IMR-90 (cell line): ENCODE measurements around the gene ITGAE. TPM values are rescaled to one million over a fixed set of nuclear protein-coding genes. Genes with fewer than 3 reads are reported as not detected.

ENCODE experiments used
- ATAC-seq: fragments of 200-7000 bp; cut with Tn5 transposase; 2 replicates; pipeline ENCODE4 v1.9.1; 2020; ENCODE audit warnings: low read depth, mild to moderate bottlenecking, moderate library complexity
- BruUV-seq: library from RNA; stranded (reverse); fragments of 400-500 nt; replicated peaks from 2 replicates; lab custom pipeline; 2021; lab: Mats Ljungman, UMichigan
- CTCF ChIA-PET: fragments of 300-600 bp; formaldehyde crosslinking; extraction: SDS; loops from one replicate; lab custom pipeline; 2021; ENCODE audit warnings: antibody characterized with exemption; lab: Yijun Ruan, JAX
- POLR2A ChIA-PET: fragments of 300-600 bp; sonication (Branson Sonifier 250); formaldehyde crosslinking; loops from one replicate; lab custom pipeline; 2022; ENCODE audit warnings: antibody characterized with exemption; ENCODE audit not compliant: unreplicated experiment; lab: Charles Lee
- DNase-seq: peaks from one replicate; pipeline ENCODE4 v3.0.0; 2013
- H2AFZ ChIP-seq: replicated peaks from 2 replicates; pipeline ENCODE3; 2013; ENCODE audit warnings: low read length, mild to moderate bottlenecking; ENCODE audit not compliant: poor library complexity
- H2AK5ac ChIP-seq: 2 replicates; pipeline ENCODE4 v1.6.1; 2013; ENCODE audit warnings: low read depth, low read length, inconsistent platforms
- H2AK9ac ChIP-seq: replicated peaks from 2 replicates; pipeline ENCODE3; 2013; ENCODE audit warnings: mild to moderate bottlenecking, low read depth, low read length, moderate library complexity; ENCODE audit not compliant: poor library complexity
- H2BK120ac ChIP-seq: 2 replicates; pipeline ENCODE4 v1.6.1; 2013; ENCODE audit warnings: low read depth, low read length, inconsistent platforms
- H2BK15ac ChIP-seq: 3 replicates; pipeline ENCODE4 v1.6.1; 2013; ENCODE audit warnings: low read depth, low read length, inconsistent platforms
- H2BK20ac ChIP-seq: 2 replicates; pipeline ENCODE4 v1.6.1; 2013; ENCODE audit warnings: low read depth, mild to moderate bottlenecking, inconsistent platforms, low read length, moderate library complexity
- H2BK5ac ChIP-seq: 2 replicates; pipeline ENCODE4 v1.6.1; 2013; ENCODE audit warnings: mild to moderate bottlenecking, low read depth, low read length, inconsistent platforms; ENCODE audit not compliant: poor library complexity, severe bottlenecking
- H3K14ac ChIP-seq: replicated peaks from 2 replicates; pipeline ENCODE4 v1.6.1; 2013; ENCODE audit warnings: low read depth, low read length, inconsistent platforms
- H3K18ac ChIP-seq: 2 replicates; pipeline ENCODE4 v1.6.1; 2013; ENCODE audit warnings: low read depth, low read length, control low read depth
- H3K23ac ChIP-seq: 2 replicates; pipeline ENCODE4 v1.6.1; 2013; ENCODE audit warnings: low read depth, low read length, inconsistent platforms
- H3K27ac ChIP-seq: 2 replicates; pipeline ENCODE4 v1.5.1; 2013; ENCODE audit warnings: mild to moderate bottlenecking, control low read depth, low read length; ENCODE audit not compliant: insufficient read depth
- H3K27me3 ChIP-seq: 2 replicates; pipeline ENCODE4 v1.6.1; 2013; ENCODE audit warnings: low read length; ENCODE audit not compliant: control insufficient read depth, insufficient read depth
- H3K36me3 ChIP-seq: 2 replicates; pipeline ENCODE4 v1.6.1; 2013; ENCODE audit warnings: low read length, mixed read lengths; ENCODE audit not compliant: control insufficient read depth, insufficient read depth
- H3K4ac ChIP-seq: 2 replicates; pipeline ENCODE4 v1.6.1; 2013; ENCODE audit warnings: low read depth, low read length, inconsistent platforms
- H3K4me1 ChIP-seq: 2 replicates; pipeline ENCODE4 v1.6.1; 2013; ENCODE audit warnings: low read length, mixed read lengths; ENCODE audit not compliant: control insufficient read depth, insufficient read depth
- H3K4me2 ChIP-seq: 2 replicates; pipeline ENCODE4 v1.6.1; 2013; ENCODE audit warnings: low read depth, mild to moderate bottlenecking, control low read depth, low read length, moderate library complexity
- H3K4me3 ChIP-seq: 2 replicates; pipeline ENCODE4 v1.5.1; 2013; ENCODE audit warnings: low read depth, mild to moderate bottlenecking, control low read depth, low read length, moderate library complexity; ENCODE audit not compliant: insufficient read depth
- H3K56ac ChIP-seq: 2 replicates; pipeline ENCODE4 v1.6.1; 2013; ENCODE audit warnings: low read length, inconsistent platforms; ENCODE audit not compliant: insufficient read depth; ENCODE audit errors: extremely low read depth
- H3K79me1 ChIP-seq, 2 experiments: 2 replicates each; pipeline ENCODE4 v1.6.1; 2013; ENCODE audit warnings: low read length in 2 of 2, inconsistent platforms in 1 of 2, low read depth in 1 of 2
- H3K9ac ChIP-seq: 2 replicates; pipeline ENCODE4 v1.6.1; 2013; ENCODE audit warnings: low read depth, low read length, control low read depth
- H3K9me1 ChIP-seq: 2 replicates; pipeline ENCODE4 v1.6.1; 2013; ENCODE audit warnings: low read length, inconsistent platforms; ENCODE audit not compliant: insufficient read depth
- H3K9me3 ChIP-seq: 2 replicates; pipeline ENCODE4 v1.6.1; 2013; ENCODE audit warnings: low read length; ENCODE audit not compliant: control insufficient read depth, insufficient read depth
- H4K20me1 ChIP-seq: 2 replicates; pipeline ENCODE4 v1.6.1; 2013; ENCODE audit warnings: low read length, inconsistent platforms; ENCODE audit not compliant: insufficient read depth
- H4K5ac ChIP-seq: 2 replicates; pipeline ENCODE4 v1.6.1; 2013; ENCODE audit warnings: mild to moderate bottlenecking, low read depth, low read length, control low read depth
- H4K8ac ChIP-seq, 2 experiments: 2 replicates each; pipeline ENCODE4 v1.6.1; 2013; ENCODE audit warnings: low read depth in 2 of 2, low read length in 2 of 2, control low read depth in 1 of 2, inconsistent platforms in 1 of 2
- H4K91ac ChIP-seq: 2 replicates; pipeline ENCODE4 v1.6.1; 2013; ENCODE audit warnings: low read depth, low read length, inconsistent platforms; ENCODE audit not compliant: insufficient read depth
- BHLHE40 ChIP-seq: fragments of 150-350 bp; IDR thresholded peaks from 2 replicates; pipeline ENCODE4 v1.6.1; 2016; ENCODE audit warnings: mild to moderate bottlenecking, low read depth, low read length
- CHD1 ChIP-seq: IDR thresholded peaks from 2 replicates; pipeline ENCODE4 v1.6.1; 2012; ENCODE audit warnings: low read depth, low read length, improper control_type of control experiment
- ELK1 ChIP-seq: fragments of 150-350 bp; IDR thresholded peaks from 2 replicates; pipeline ENCODE4 v1.6.1; 2016; ENCODE audit warnings: low read depth, mild to moderate bottlenecking, low read length, moderate library complexity, borderline replicate concordance
- FOS ChIP-seq: fragments of 150-350 bp; IDR thresholded peaks from 2 replicates; pipeline ENCODE4 v1.6.1; 2016; ENCODE audit warnings: low read depth, low read length
- MAFK ChIP-seq: IDR thresholded peaks from 2 replicates; pipeline ENCODE4 v1.6.1; 2012; ENCODE audit warnings: low read depth, low read length, improper control_type of control experiment
- MAZ ChIP-seq: IDR thresholded peaks from 2 replicates; pipeline ENCODE4 v1.6.1; 2012; ENCODE audit warnings: low read depth, mild to moderate bottlenecking, low read length, improper control_type of control experiment, moderate library complexity, borderline replicate concordance
- MXI1 ChIP-seq: IDR thresholded peaks from 2 replicates; pipeline ENCODE4 v1.6.1; 2012; ENCODE audit warnings: low read depth, mild to moderate bottlenecking, low read length, moderate library complexity, borderline replicate concordance
- NFE2L2 ChIP-seq: fragments of 150-350 bp; IDR thresholded peaks from 2 replicates; pipeline ENCODE4 v1.6.1; 2016; ENCODE audit warnings: low read depth, mild to moderate bottlenecking, low read length
- POLR2A ChIP-seq: IDR thresholded peaks from 2 replicates; pipeline ENCODE4 v1.6.1; 2012; ENCODE audit warnings: mild to moderate bottlenecking, low read depth, low read length
- RCOR1 ChIP-seq: IDR thresholded peaks from 2 replicates; pipeline ENCODE4 v1.6.1; 2012; ENCODE audit warnings: mild to moderate bottlenecking, low read length, improper control_type of control experiment; ENCODE audit not compliant: insufficient replicate concordance
- SMC3 ChIP-seq: fragments of 150-350 bp; IDR thresholded peaks from 2 replicates; pipeline ENCODE4 v1.6.1; 2016; ENCODE audit warnings: low read depth, mild to moderate bottlenecking, antibody characterized with exemption, low read length, moderate library complexity
- WGBS, 2 experiments: methylation state at CpG; one replicate each; pipeline versions ENCODE4 v1.1.5 to v1.1.7; 2013; ENCODE audit warnings: missing lambda C conversion rate in 2 of 2; ENCODE audit not compliant: insufficient read length in 1 of 2; ENCODE audit errors: extremely low coverage in 2 of 2; 5-methylcytosine and 5-hydroxymethylcytosine counted together
- dilution Hi-C: fragments of 300-500 bp; cut with HindIII; formaldehyde crosslinking; loops from one replicate; pipeline ENCODE4 v1.14.3; 2018; ENCODE audit warnings: low sequenced_read_pairs; ENCODE audit not compliant: unreplicated experiment
- in situ Hi-C: fragments of 300-500 bp; cut with MboI; formaldehyde crosslinking; loops from 3 replicates; pipeline ENCODE4 v1.14.3; 2019; ENCODE audit warnings: low sequenced_read_pairs, inconsistent platforms, mixed read lengths
- intact Hi-C: fragments of 100-400 bp; cut with micrococcal nuclease; formaldehyde crosslinking; loops from 2 replicates; pipeline ENCODE4 v1.10.0; 2022
- polyA plus RNA-seq, 3 experiments: library from polyadenylated mRNA; depleted of rRNA; stranded (reverse); fragments of >200 nt; gene quantifications; 2 replicates each; pipeline ENCODE4 v1.2.3, GENCODE V29; 2012; ENCODE audit warnings: low replicate concordance in 1 of 3
- total RNA-seq: library from RNA; depleted of rRNA; stranded (reverse); fragments of >200 nt; gene quantifications from 2 replicates; pipeline ENCODE4 v1.2.3, GENCODE V29; 2012

The ITGAE gene
- total and polyA plus RNA-seq, 2 of the 4 experiments (the other 2 are of a cell fraction): 54.1 to 60.8 TPM

DNA sequence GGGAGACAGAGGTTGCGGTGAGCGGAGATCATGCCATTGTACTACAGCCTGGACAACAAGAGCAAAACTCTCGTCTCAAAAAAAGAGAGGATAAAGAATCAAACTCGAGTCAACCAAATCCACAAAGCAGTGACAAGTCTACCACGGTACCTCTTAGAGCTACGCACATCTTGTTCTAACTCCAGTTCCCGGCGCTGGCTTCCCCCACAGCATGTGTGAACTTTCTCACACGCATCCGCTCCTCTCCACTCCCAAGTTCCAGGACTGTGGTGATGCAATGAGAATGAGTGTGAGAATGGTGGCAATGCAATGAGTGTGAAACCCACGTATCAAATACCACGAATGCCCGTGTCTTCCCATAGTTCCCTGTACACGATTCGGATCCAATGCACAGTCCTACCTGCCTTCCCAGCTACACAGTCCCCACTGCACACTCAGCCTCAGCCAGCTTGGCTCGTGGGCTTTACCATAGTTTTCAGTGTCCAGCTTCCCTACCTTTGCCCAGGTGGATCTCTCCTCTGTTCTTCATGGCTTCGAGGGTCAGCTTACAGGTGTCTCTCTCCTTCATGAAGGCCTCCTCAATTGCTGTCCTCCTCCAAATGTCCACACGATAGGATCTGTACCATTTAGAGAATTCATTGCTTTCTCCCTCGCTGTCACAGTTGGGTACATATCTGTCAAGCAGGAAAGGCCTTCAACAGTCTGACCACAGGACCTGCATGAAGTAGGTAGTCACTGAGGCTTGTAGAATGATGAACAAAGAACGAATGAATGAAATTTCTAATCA, 95.9 kb downstream of the ITGAE start:
- Histone ChIP-seq H3K9me1 (no peaks in the 10 kb centered on the region; the same call in 1 of the 2 replicates), H2BK5ac (no peak overlapping the region), H4K20me1 (no peaks in the 10 kb centered on the region), H2AK5ac (no peak overlapping the region), H3K4me3 (no peak overlapping the region), H3K4me1 (no peaks in the 10 kb centered on the region), H3K56ac (no peak overlapping the region), H3K9ac (no peak overlapping the region), H4K8ac (no peak overlapping the region), H2BK15ac (no peak overlapping the region), H3K27ac (no peak overlapping the region), H3K14ac (no peak overlapping the region), H3K4ac (no peak overlapping the region), H2BK120ac (no peak overlapping the region), H3K9me3 (peaks cover 4% of the 10 kb centered on the region; the same call in 1 of the 2 replicates), H2BK20ac (no peak overlapping the region), H3K18ac (no peak overlapping the region), H3K36me3 (no peaks in the 10 kb centered on the region), H2AFZ (no peak overlapping the region), H3K79me1 (no peaks in the 10 kb centered on the region), H3K27me3 (no peaks in the 10 kb centered on the region), H4K91ac (no peak overlapping the region), H3K4me2 (no peak overlapping the region), H2AK9ac (no peak overlapping the region), H3K23ac (no peak overlapping the region), H4K5ac (no peak overlapping the region)
- ATAC-seq (no peak), DNase-seq (no peak)
- TF ChIP-seq NFE2L2 (no peak), RCOR1 (no peak), ELK1 (no peak), CHD1 (no peak), BHLHE40 (no peak), SMC3 (no peak), POLR2A (no peak), FOS (no peak), MXI1 (no peak), MAZ (no peak), MAFK (no peak)
- in situ Hi-C loops: no loop called here
- dilution Hi-C loops: no loop called here
- 78% methylated on average over 7 of the region's 20 CpGs; no CpG with 5 or more reads in 1 of the 2 experiments for WGBS, 2 experiments
- POLR2A ChIA-PET: no interaction called here
- no TSS peak for BruUV-seq
- intact Hi-C loops: no loop called here
- CTCF ChIA-PET: no interaction called here
